Testis (tissue), 3 donors: ENCODE measurements around the gene MSMP. TPM values are rescaled to one million over a fixed set of nuclear protein-coding genes. Genes with fewer than 3 reads are reported as not detected.

Experiments used
- DNase-seq: peaks from one replicate; pipeline ENCODE4 v3.0.0-alpha.2; 2019
- H3K27ac ChIP-seq, 2 donors: fragments of 200-600 bp; sonication (generic); one replicate each; pipeline ENCODE4 v1.5.1; 2019
- H3K27me3 ChIP-seq: fragments of 200-600 bp; sonication (generic); one replicate; pipeline ENCODE4 v1.5.1; 2019
- H3K36me3 ChIP-seq: fragments of 200-600 bp; sonication (generic); one replicate; pipeline ENCODE4 v1.5.1; 2017; ENCODE audit warnings: low read depth; ENCODE audit errors: missing control alignments
- H3K4me1 ChIP-seq: fragments of 200-600 bp; sonication (generic); one replicate; pipeline ENCODE4 v1.5.1; 2019
- H3K4me3 ChIP-seq, 2 donors: fragments of 200-600 bp; sonication (generic); one replicate each; pipeline ENCODE4 v1.5.1; 2017 to 2019
- H3K9me3 ChIP-seq: fragments of 200-600 bp; sonication (generic); one replicate; pipeline ENCODE4 v1.5.1; 2017
- POLR2A ChIP-seq: fragments of 450-650 bp; IDR thresholded peaks from one replicate; pipeline ENCODE4 v1.6.1; 2017; ENCODE audit warnings: antibody characterized with exemption, mild to moderate bottlenecking, moderate library complexity
- WGBS, 2 donors: methylation state at CpG; one replicate each; pipeline ENCODE4 v1.1.5; 2018; 5-methylcytosine and 5-hydroxymethylcytosine counted together
- intact Hi-C: fragments of 100-400 bp; cut with DNase I; formaldehyde crosslinking; loops from one replicate; pipeline ENCODE4 v1.15.1; 2023; ENCODE audit warnings: low total_unique reads
- polyA plus RNA-seq: library from polyadenylated mRNA; stranded (reverse); fragments of 350-450 nt; fragmentation: Illumina TruSeq; extraction: RNeasy Lipid Tissue Mini Kit (QIAGEN cat#74804); gene quantifications from one replicate; pipeline ENCODE4 v1.2.3, GENCODE V29; 2014; ENCODE audit warnings: low read depth, low replicate concordance; ENCODE audit not compliant: insufficient read depth
- total RNA-seq, 2 donors: library from RNA; depleted of rRNA; stranded (reverse); fragments of >200 nt; gene quantifications; one replicate each; pipeline ENCODE4 v1.2.3, GENCODE V29; 2016
- TF ChIP-seq, protein P1 (sequence below), 3 experiments: fragments of 450-650 bp in 2 of 3; fragments of 200-600 bp in 1 of 3; sonication (generic) in 1 of 3; IDR thresholded peaks; one replicate each; pipeline ENCODE4 v1.5.1; 2016 to 2019; ENCODE audit warnings: antibody characterized with exemption in 3 of 3, mild to moderate bottlenecking in 2 of 3, moderate library complexity in 1 of 3

Gene MSMP
- total and polyA plus RNA-seq, 3 donors from 2014 or later: 1.7 to 1.9 TPM; not detected in 1

DNA sequence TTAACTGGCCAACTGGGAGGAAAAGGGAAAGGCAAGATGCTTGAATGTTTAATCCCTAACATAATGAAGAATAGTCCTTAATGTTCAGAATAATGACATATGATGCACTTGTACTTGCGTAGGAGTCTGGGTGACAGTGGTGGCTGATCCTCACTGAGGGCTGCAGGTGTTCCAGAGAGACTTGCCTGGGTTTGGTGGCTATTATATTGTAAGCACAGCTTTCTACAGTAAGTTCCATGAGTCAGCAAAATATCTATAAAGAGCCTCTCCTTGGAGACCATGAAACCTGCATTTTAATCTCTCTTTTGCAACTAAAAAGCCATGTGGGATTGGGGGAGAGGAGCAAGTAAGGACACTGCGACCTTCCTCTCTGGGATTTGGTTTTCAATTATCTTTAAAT lies 35.5 kb upstream of the MSMP start:
- WGBS, 2 donors: 56 to 67% methylated on average over 2 of the region's 2 CpGs
- Histone ChIP-seq H3K4me3 (no peak overlapping the region), H3K4me1 (peaks cover 26% of the 10 kb centered on the region), H3K36me3 (no peaks in the 10 kb centered on the region), H3K27me3 (no peaks in the 10 kb centered on the region), H3K27ac (no peak overlapping the region), H3K9me3 (no peaks in the 10 kb centered on the region)
- intact Hi-C loops: no loop called here
- no peak for TF ChIP-seq POLR2A
- TF ChIP-seq, protein P1, sequence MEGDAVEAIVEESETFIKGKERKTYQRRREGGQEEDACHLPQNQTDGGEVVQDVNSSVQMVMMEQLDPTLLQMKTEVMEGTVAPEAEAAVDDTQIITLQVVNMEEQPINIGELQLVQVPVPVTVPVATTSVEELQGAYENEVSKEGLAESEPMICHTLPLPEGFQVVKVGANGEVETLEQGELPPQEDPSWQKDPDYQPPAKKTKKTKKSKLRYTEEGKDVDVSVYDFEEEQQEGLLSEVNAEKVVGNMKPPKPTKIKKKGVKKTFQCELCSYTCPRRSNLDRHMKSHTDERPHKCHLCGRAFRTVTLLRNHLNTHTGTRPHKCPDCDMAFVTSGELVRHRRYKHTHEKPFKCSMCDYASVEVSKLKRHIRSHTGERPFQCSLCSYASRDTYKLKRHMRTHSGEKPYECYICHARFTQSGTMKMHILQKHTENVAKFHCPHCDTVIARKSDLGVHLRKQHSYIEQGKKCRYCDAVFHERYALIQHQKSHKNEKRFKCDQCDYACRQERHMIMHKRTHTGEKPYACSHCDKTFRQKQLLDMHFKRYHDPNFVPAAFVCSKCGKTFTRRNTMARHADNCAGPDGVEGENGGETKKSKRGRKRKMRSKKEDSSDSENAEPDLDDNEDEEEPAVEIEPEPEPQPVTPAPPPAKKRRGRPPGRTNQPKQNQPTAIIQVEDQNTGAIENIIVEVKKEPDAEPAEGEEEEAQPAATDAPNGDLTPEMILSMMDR (IDR thresholded peaks at IDR 0.05): no peak
- no peak for DNase-seq

DNA sequence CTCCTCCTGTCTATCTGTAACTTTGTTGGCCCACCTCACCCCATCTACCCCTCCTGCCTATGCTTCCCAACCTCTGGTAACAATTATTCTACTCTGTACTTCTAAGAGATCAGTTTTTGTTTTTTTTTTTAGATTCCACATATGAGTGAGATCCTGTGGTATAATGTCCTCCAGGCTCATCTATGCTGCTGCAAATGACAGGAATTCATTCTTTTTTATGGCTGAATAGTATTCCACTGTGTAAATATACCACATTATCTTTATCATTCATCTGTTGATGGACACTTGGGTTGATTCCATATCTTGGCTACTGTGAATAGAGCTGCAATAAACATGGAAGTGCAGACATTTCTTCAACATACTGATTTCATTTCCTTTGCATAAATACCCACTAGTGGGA lies 29.3 kb upstream of the MSMP start:
- no peak overlapping the region for H3K4me3 ChIP-seq
- H3K27me3 ChIP-seq: no peaks in the 10 kb centered on the region
- no peak overlapping the region for H3K27ac ChIP-seq
- no peak for DNase-seq
- no peaks in the 10 kb centered on the region for H3K9me3 ChIP-seq
- intact Hi-C loops: no loop called here
- no peaks in the 10 kb centered on the region for H3K4me1 ChIP-seq
- H3K36me3 ChIP-seq: no peaks in the 10 kb centered on the region
- TF ChIP-seq, protein P1 (IDR thresholded peaks at IDR 0.05): no peak
- TF ChIP-seq POLR2A: no peak

DNA sequence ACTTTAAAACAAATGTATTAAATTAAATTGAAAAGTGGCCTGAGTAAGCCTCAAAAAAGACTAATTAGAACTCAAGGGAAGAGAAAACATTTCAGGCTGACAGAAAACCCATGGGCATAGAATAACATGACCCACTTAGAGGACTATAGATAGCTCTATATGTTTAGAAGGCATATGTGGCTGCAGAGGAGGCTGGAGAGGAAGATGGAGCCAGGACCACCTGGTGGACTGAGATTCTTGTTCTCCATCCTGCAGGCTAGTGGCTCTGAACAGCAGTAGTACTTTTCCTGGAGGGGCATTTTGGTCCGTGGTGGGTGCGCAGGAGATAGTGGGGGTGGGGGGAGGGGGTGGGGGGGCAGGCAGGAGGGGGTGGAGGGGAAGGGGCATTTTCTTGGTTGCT lies 27.0 kb upstream of the MSMP start:
- Histone ChIP-seq H3K4me3 (no peak overlapping the region), H3K4me1 (no peaks in the 10 kb centered on the region), H3K36me3 (no peaks in the 10 kb centered on the region), H3K9me3 (no peaks in the 10 kb centered on the region), H3K27ac (no peak overlapping the region), H3K27me3 (no peaks in the 10 kb centered on the region)
- 67 to 80% methylated on average over 2 of the region's 2 CpGs for WGBS, 2 donors
- intact Hi-C loops: no loop called here
- DNase-seq: no peak
- TF ChIP-seq, protein P1 (IDR thresholded peaks at IDR 0.05): no peak
- TF ChIP-seq POLR2A: no peak

DNA sequence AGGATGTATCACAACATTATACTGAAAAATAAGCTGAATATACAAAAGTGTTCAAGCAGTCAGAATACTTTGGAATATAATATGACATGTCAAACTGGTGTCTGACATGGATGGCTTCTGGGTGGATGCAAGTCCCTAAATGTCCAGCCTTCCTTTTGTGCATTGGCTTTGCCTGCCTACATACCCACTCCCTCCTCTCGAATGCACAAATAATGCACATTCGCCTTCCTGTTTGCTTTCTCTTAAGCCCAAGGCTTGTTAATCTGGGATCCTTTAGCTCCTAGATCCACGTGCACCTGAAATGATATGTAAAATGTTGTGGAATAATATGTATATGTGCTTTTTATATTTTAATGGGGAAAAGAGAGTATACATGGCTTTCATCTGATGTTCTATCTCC lies 24.4 kb upstream of the MSMP start:
- 93 to 95% methylated on average over 3 of the region's 3 CpGs for WGBS, 2 donors
- Histone ChIP-seq H3K4me1 (peaks cover 8% of the 10 kb centered on the region), H3K27me3 (no peaks in the 10 kb centered on the region), H3K36me3 (no peaks in the 10 kb centered on the region), H3K27ac (no peak overlapping the region), H3K9me3 (no peaks in the 10 kb centered on the region), H3K4me3 (no peak overlapping the region)
- intact Hi-C loops: no loop called here
- TF ChIP-seq, protein P1 (IDR thresholded peaks at IDR 0.05): no peak
- TF ChIP-seq POLR2A: no peak
- DNase-seq: no peak

DNA sequence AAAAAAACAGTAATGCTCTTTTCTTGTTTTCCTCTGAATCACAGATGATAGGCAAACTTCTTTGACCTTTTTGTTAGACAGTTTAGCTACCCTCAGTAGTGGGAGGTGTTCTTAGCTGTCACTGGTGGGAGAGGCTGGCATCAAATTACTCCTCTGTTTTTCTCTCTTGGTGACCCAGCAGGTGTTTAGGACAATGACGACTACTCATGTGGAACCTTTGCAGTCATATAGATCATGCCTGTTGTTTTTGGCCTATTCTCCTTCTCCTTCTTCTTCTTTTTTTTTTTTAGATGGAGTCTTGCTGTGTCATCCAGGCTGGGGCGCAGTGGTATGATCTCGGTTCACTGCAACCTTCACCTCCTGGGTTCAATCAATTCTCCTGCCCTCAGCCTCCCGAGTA lies 21.9 kb upstream of the MSMP start:
- intact Hi-C loops: no loop called here
- no peaks in the 10 kb centered on the region for H3K36me3 ChIP-seq
- H3K27me3 ChIP-seq: no peaks in the 10 kb centered on the region
- TF ChIP-seq, protein P1 (IDR thresholded peaks at IDR 0.05): no peak
- no peak for TF ChIP-seq POLR2A
- H3K27ac ChIP-seq: peak overlapping the region in 1 of 2 donors; percentile 31
- DNase-seq: no peak
- peaks cover 19% of the 10 kb centered on the region for H3K4me1 ChIP-seq
- H3K9me3 ChIP-seq: no peaks in the 10 kb centered on the region
- WGBS, 2 donors: 71 to 88% methylated on average over 4 of the region's 4 CpGs
- no peak overlapping the region for H3K4me3 ChIP-seq
